HG03108 (cell line): ENCODE data around the gene TAS2R60.
A peak's percentile ranks its signal among the peaks of the same experiment; 100 is the strongest.
"Not testable (repeated sequence)": the region's sequence is repeated elsewhere in the genome, so short reads cannot be mapped to it uniquely, and the experiment has no call there.

Experiments used
- ATAC-seq: cut with Tn5 transposase; IDR thresholded peaks from one replicate; pipeline ENCODE4 v1.9.1; 2021; ENCODE audit warnings: moderate library complexity; ENCODE audit not compliant: unreplicated experiment

TAS2R60 gene

GRCh38 chr7:143472071-143472689, 28.9 kb downstream of the TAS2R60 start:
- ATAC-seq = not testable (repeated sequence)

DNA sequence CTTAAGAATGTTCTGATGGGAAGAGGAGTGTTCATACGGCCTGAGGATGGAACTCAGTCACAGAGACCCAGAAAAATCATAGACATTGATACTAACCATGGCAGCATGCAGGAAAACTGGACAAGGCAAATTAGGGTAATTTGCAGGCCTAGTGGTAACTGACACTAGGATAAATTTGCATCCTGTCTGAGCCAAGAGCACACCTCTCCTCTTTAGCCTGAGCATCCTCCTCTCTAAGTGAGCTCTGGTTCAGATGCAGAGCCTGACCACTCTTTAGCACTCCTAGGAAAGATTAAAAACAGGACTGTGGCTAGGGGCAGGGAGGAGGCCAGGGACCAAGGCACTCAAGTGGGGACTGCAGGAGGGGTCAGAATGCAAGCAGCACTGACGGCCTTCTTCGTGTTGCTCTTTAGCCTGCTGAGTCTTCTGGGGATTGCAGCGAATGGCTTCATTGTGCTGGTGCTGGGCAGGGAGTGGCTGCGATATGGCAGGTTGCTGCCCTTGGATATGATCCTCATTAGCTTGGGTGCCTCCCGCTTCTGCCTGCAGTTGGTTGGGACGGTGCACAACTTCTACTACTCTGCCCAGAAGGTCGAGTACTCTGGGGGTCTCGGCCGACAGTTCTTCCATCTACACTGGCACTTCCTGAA, 34.4 kb downstream of the TAS2R60 start, which contains the start of gene TAS2R41:
Gene TAS2R41, plus strand, starts transcription at position 373 of the 650 bp plus-strand sequence. Its CDS starts 0 bp downstream, at position 373.
- ATAC-seq = no peak

DNA sequence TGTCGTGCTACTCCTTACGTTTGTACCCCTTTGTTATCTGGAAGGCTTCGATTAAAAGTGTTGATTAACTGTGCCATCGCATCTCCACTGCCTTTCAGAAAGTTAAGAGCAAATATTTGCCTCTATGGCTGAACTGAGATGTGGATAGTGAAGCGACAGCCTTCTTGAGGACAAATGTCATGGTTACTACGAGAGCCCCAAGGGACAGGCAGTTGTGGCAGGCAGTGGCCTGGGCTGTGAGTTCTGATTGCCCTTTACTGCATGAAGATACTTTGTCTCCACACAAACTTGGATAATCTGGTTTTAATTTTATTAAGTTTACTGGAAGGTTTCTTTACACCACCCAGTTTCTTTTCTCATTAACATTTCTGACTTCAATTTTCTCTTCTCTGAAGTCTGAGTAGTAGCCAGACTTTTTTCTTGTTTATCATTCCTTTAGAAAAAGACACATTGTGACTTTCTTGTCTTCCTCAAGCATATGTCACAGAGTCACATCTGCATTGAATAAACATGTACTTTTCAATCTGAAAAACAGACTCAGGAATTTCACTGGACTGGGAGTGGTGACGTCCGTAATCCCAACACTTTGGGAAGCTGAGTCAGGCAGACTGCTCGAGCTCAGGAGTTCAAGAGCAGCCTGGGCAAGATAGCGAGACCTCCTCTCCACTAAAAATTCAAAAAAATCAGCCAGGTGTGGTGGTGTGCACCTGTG, 36.0 kb downstream of the TAS2R60 start:
- no peak for ATAC-seq

- ATAC-seq = no peak
Measured at GRCh38 chr7:143480501-143480900, 37.2 kb downstream of the TAS2R60 start.

- no peak for ATAC-seq
Measured at GRCh38 chr7:143484119-143484518, 40.9 kb downstream of the TAS2R60 start.

DNA sequence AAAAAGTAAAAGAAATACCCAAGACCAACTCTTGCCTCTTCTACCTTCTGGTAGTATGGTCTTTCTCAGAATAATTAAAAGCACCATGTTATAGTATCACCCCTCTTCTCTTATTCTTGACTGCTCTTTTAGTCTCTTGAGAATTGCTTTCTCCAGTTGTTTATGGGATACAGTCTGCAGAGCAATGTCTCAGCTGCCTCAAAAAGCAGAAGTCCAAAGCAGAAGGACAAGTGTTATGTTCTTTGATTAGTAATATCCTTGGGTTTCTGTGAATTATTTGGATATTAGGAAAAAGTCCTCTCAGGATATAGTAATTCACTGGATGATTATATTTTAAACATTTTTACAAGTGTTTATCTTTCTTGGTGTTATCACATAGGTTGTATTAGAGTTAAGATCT, 41.8 kb downstream of the TAS2R60 start:
- no peak for ATAC-seq

GRCh38 chr7:143485500-143485899, 42.2 kb downstream of the TAS2R60 start:
- ATAC-seq = no peak

DNA sequence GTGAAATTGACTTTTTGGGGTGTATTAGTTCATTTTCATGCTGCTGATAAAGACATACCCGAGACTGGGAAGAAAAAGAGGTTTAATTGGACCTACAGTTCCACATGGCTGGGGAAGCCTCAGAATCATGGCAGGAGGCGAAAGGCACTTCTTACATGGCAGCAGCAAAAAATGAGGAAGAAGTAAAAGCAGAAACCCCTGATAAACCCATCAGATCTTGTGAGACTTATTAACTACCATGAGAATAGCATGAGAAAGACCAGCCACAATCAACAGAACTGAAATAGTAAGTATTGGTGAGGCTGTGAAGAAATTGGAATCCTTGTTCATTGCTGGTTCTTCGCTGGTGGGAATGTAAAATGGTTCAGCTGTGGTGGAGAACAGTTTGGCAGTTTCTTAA, 43.0 kb downstream of the TAS2R60 start:
- ATAC-seq = not testable (repeated sequence)

- no peak for ATAC-seq
Measured at GRCh38 chr7:143487061-143487460, 43.8 kb downstream of the TAS2R60 start.

DNA sequence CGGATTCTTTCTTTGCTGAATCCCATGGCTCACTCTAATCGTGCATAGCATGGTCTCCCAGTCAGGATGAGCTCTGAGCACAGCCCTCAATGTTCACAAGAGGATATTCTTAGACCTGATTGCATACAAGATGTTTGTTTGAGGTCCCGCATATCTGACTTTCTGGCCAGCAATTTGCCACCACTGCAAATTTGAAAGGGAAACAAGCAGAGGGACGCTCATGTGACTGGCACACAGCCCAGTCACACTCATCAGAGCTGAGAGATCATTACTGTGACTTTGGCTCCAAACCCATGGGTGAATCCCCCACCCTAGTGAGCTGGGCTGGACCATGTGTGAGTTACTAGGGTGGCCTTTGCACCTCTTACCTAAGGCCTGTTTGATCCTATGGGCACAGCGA, 44.3 kb downstream of the TAS2R60 start:
- peak; percentile 49 for ATAC-seq

GRCh38 chr7:143490717-143491306, 47.6 kb downstream of the TAS2R60 start:
- ATAC-seq = peak; percentile 41

DNA sequence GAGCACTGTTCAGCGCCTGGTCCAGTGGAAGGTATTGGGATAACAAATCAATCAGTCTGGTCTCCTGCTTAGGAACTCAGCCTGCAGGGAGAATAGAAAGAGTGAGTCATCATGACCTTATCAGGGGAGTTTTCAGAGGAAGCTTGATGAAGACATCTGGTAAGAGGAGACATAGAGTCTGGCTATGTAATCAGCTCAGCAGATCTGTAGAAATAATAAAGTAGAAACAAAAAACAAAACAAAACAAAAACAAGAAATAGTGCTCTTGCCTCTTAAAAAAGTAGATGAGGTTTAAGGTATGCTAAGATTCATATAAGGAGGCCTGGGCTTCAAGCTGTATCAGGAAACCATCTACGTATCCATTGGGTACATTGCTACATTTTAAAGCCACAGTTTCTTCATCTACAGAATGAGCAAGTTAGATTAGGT, 48.8 kb downstream of the TAS2R60 start:
- no peak for ATAC-seq

- no peak for ATAC-seq
Measured at GRCh38 chr7:143492799-143493739, 49.8 kb downstream of the TAS2R60 start.

GRCh38 chr7:143493751-143494150, 50.5 kb downstream of the TAS2R60 start:
- no peak for ATAC-seq
